ENCODE measurements around the gene DZIP3. TPM values are rescaled to one million over a fixed set of nuclear protein-coding genes. Genes with fewer than 3 reads are reported as not detected.

The DZIP3 gene
- polyA plus RNA-seq, 1 donor (not counting 4 experiments of a cell fraction or from before 2014, with no cell fraction given): 3.9 TPM

GRCh38 chr3:108595321-108595720, 5.8 kb downstream of the DZIP3 start:
- H3K36me3 ChIP-seq (ENCODE audit: control insufficient read depth in 2 of 2, extremely low read depth in 1 of 2, insufficient read depth in 2 of 2, low read length in 2 of 2): no peaks in the 10 kb centered on the region
- H3K27me3 ChIP-seq (ENCODE audit: control insufficient read depth, extremely low read depth, insufficient read depth, low read length): no peaks in the 10 kb centered on the region
- no peak overlapping the region for H3K27ac ChIP-seq (ENCODE audit: control insufficient read depth, insufficient read depth, low read length)
- no peaks in the 10 kb centered on the region for H3K9me1 ChIP-seq (ENCODE audit: control insufficient read depth, extremely low read depth, insufficient read depth, low read length)
- H3K9ac ChIP-seq (ENCODE audit: control insufficient read depth, extremely low read depth, insufficient read depth, low read length): no peak overlapping the region
- H3K79me2 ChIP-seq (ENCODE audit: control insufficient read depth, insufficient read depth, low read length): no peaks in the 10 kb centered on the region
- H3K4me3 ChIP-seq (ENCODE audit: control insufficient read depth in 2 of 3, extremely low read depth in 1 of 3, insufficient read depth in 2 of 3, low read depth in 1 of 3, low read length in 3 of 3): no peak overlapping the region
- TF ChIP-seq EZH2 (IDR thresholded peaks at IDR 0.05; ENCODE audit: low read length): no peak
- TF ChIP-seq CTCF (optimal IDR thresholded peaks at IDR 0.05 in 1 of 3, IDR thresholded peaks at IDR 0.05 in 1 of 3, conservative IDR thresholded peaks at IDR 0.05 in 1 of 3; ENCODE audit: extremely low read depth in 1 of 3, insufficient read depth in 2 of 3, low read length in 3 of 3): no peak
- dilution Hi-C loops (cut with MboI; ENCODE audit: extremely low pct_ligation_motif_present, low sequenced_read_pairs): no loop called here
- H3K9me3 ChIP-seq (ENCODE audit: control insufficient read depth, low read depth, low read length): no peaks in the 10 kb centered on the region
- H2AFZ ChIP-seq (ENCODE audit: control insufficient read depth, low read length): no peak overlapping the region
- no peaks in the 10 kb centered on the region for H4K20me1 ChIP-seq (ENCODE audit: control insufficient read depth, extremely low read depth, insufficient read depth, low read length)
- FAIRE-seq (no peak), DNase-seq (ENCODE audit: low read depth, low spot score) (no peak)
- H3K4me2 ChIP-seq (ENCODE audit: control insufficient read depth, extremely low read depth, insufficient read depth, low read depth, low read length): no peak overlapping the region
- H3K4me1 ChIP-seq (ENCODE audit: control insufficient read depth, extremely low read depth, insufficient read depth, low read length): peaks cover 3% of the 10 kb centered on the region

GRCh38 chr3:108598375-108598774, 8.9 kb downstream of the DZIP3 start:
- no peak for FAIRE-seq
- Histone ChIP-seq H3K4me1 (ENCODE audit: control insufficient read depth, extremely low read depth, insufficient read depth, low read length) (no peaks in the 10 kb centered on the region), H3K9me3 (ENCODE audit: control insufficient read depth, low read depth, low read length) (no peaks in the 10 kb centered on the region), H4K20me1 (ENCODE audit: control insufficient read depth, extremely low read depth, insufficient read depth, low read length) (no peaks in the 10 kb centered on the region), H3K79me2 (ENCODE audit: control insufficient read depth, insufficient read depth, low read length) (no peaks in the 10 kb centered on the region), H3K27me3 (ENCODE audit: control insufficient read depth, extremely low read depth, insufficient read depth, low read length) (no peaks in the 10 kb centered on the region), H3K9ac (ENCODE audit: control insufficient read depth, extremely low read depth, insufficient read depth, low read length) (no peak overlapping the region), H3K9me1 (ENCODE audit: control insufficient read depth, extremely low read depth, insufficient read depth, low read length) (no peaks in the 10 kb centered on the region), H3K36me3 (ENCODE audit: control insufficient read depth in 2 of 2, extremely low read depth in 1 of 2, insufficient read depth in 2 of 2, low read length in 2 of 2) (no peaks in the 10 kb centered on the region), H2AFZ (ENCODE audit: control insufficient read depth, low read length) (no peak overlapping the region), H3K4me3 (ENCODE audit: control insufficient read depth in 2 of 3, extremely low read depth in 1 of 3, insufficient read depth in 2 of 3, low read depth in 1 of 3, low read length in 3 of 3) (no peak overlapping the region), H3K27ac (ENCODE audit: control insufficient read depth, insufficient read depth, low read length) (no peak overlapping the region), H3K4me2 (ENCODE audit: control insufficient read depth, extremely low read depth, insufficient read depth, low read depth, low read length) (no peak overlapping the region)
- TF ChIP-seq CTCF (optimal IDR thresholded peaks at IDR 0.05 in 1 of 3, IDR thresholded peaks at IDR 0.05 in 1 of 3, conservative IDR thresholded peaks at IDR 0.05 in 1 of 3; ENCODE audit: extremely low read depth in 1 of 3, insufficient read depth in 2 of 3, low read length in 3 of 3) (no peak), EZH2 (IDR thresholded peaks at IDR 0.05; ENCODE audit: low read length) (no peak)
- dilution Hi-C loops (cut with MboI; ENCODE audit: extremely low pct_ligation_motif_present, low sequenced_read_pairs): no loop called here
- no peak for DNase-seq (ENCODE audit: low read depth, low spot score)

Measured in keratinocyte (primary cell).